Natural killer cell (primary cell): ENCODE data around the gene PXDN. TPM values are rescaled to one million over a fixed set of nuclear protein-coding genes. Genes with fewer than 3 reads are reported as not detected.
"Not testable (repeated sequence)": the region's sequence is repeated elsewhere in the genome, so short reads cannot be mapped to it uniquely, and the experiment has no call there.

Experiments
- ATAC-seq, 3 donors: fragments of 150-1000 bp in 2 of 3; fragments of 200-7000 bp in 1 of 3; cut with Tn5 transposase; 1 replicate in 1 of 3; 2 replicates in 2 of 3; pipeline ENCODE4 v1.10.0; 2021; ENCODE audit warnings: mild to moderate bottlenecking in 2 of 3, moderate library complexity in 2 of 3
- DNase-seq, 2 donors: peaks; one replicate each; pipeline versions ENCODE4 v3.0.0 to v3.0.0-alpha.2; 2013 to 2021; ENCODE audit warnings: mixed read lengths in 1 of 2
- H3K27ac ChIP-seq: one replicate; pipeline ENCODE4 v1.5.1; 2013; ENCODE audit warnings: mild to moderate bottlenecking, low read length
- H3K27me3 ChIP-seq: one replicate; pipeline ENCODE4 v1.6.1; 2013; ENCODE audit warnings: low read length; ENCODE audit not compliant: control insufficient read depth, insufficient read depth
- H3K36me3 ChIP-seq: one replicate; pipeline ENCODE4 v1.6.1; 2013; ENCODE audit warnings: low read length; ENCODE audit not compliant: control insufficient read depth, insufficient read depth
- H3K4me1 ChIP-seq: one replicate; pipeline ENCODE4 v1.6.1; 2013; ENCODE audit warnings: low read length; ENCODE audit not compliant: control insufficient read depth, insufficient read depth
- H3K4me3 ChIP-seq: one replicate; pipeline ENCODE4 v1.5.1; 2013; ENCODE audit warnings: low read length
- H3K9me3 ChIP-seq: one replicate; pipeline ENCODE4 v1.6.1; 2013; ENCODE audit warnings: low read length; ENCODE audit not compliant: control insufficient read depth, insufficient read depth
- H3K27ac Mint-ChIP-seq, 2 donors: one replicate each; pipeline ENCODE4 v1.8.0; 2022; ENCODE audit warnings: mild to moderate bottlenecking in 2 of 2, mixed read lengths in 2 of 2, moderate library complexity in 1 of 2
- H3K27me3 Mint-ChIP-seq, 2 donors: one replicate each; pipeline ENCODE4 v1.8.0; 2022; ENCODE audit warnings: low read depth in 2 of 2, mixed read lengths in 2 of 2
- H3K36me3 Mint-ChIP-seq: one replicate; pipeline ENCODE4 v1.8.0; 2022; ENCODE audit warnings: mixed read lengths
- H3K4me1 Mint-ChIP-seq, 2 donors: one replicate each; pipeline ENCODE4 v1.8.0; 2022; ENCODE audit warnings: mixed read lengths in 2 of 2
- H3K4me3 Mint-ChIP-seq: one replicate; pipeline ENCODE4 v1.8.0; 2022; ENCODE audit warnings: mild to moderate bottlenecking, moderate library complexity, mixed read lengths
- H3K9me3 Mint-ChIP-seq, 2 donors: one replicate each; pipeline ENCODE4 v1.8.0; 2022; ENCODE audit warnings: mixed read lengths in 2 of 2
- WGBS: methylation state at CpG from one replicate; pipeline ENCODE4 v1.1.7; 2013; ENCODE audit warnings: missing lambda C conversion rate; ENCODE audit not compliant: insufficient coverage; 5-methylcytosine and 5-hydroxymethylcytosine counted together
- intact Hi-C: fragments of 100-400 bp; cut with micrococcal nuclease; formaldehyde crosslinking; loops from one replicate; pipeline ENCODE4 v1.14.2; 2022
- total RNA-seq, 4 donors: library from RNA; stranded (reverse); fragments of 120-200 nt in 1 of 4; gene quantifications; one replicate each; pipeline versions ENCODE4 v1.2.3 to v1.2.4, GENCODE V29; 2013 to 2022
- TF ChIP-seq, protein P1 (sequence below): fragments of 200-600 bp; IDR thresholded peaks from one replicate; pipeline ENCODE4 v1.8.0; 2022; ENCODE audit warnings: antibody characterized with exemption

PXDN gene
- total RNA-seq, 3 donors from 2014 or later (not counting 1 experiment from before 2014, with no cell fraction given): 2.1 to 3.7 (median 2.5) TPM

GRCh38 chr2:1738163-1738562 lies 6.2 kb downstream of the PXDN start:
- H3K27ac Mint-ChIP-seq: no peak overlapping the region
- H3K4me1 ChIP-seq: peaks cover 7% of the 10 kb centered on the region

DNA sequence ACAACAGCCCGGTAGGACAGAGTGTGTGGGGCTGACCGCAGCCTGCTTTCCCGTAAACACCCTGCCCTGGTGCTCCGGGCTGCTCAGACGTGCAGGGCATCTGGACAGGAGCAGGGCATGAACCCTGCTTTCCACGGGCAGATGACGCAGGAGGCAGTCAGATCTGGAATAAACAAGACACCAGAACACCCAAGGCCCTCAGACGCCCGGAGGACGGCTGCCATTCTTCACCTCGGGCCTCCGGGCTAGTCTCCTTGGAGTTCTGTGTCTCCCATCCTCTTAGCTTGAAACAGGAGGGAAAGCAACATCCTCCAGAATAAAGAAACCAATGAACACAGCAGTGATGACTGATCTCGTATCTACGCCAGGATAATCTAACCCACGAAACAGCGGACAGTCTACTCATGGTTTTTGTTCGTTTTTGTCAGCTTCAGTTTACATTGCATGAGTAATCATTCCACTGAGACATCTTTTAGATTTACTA lies 7.3 kb downstream of the PXDN start:
- Histone ChIP-seq H3K27ac (no peak overlapping the region), H3K36me3 (no peaks in the 10 kb centered on the region), H3K4me1 (no peaks in the 10 kb centered on the region), H3K9me3 (no peaks in the 10 kb centered on the region), H3K27me3 (no peaks in the 10 kb centered on the region), H3K4me3 (no peak overlapping the region)
- peaks cover 2 to 7% of the 10 kb centered on the region in 2 donors for H3K27me3 Mint-ChIP-seq
- no peak overlapping the region for H3K27ac Mint-ChIP-seq
- TF ChIP-seq, protein P1, sequence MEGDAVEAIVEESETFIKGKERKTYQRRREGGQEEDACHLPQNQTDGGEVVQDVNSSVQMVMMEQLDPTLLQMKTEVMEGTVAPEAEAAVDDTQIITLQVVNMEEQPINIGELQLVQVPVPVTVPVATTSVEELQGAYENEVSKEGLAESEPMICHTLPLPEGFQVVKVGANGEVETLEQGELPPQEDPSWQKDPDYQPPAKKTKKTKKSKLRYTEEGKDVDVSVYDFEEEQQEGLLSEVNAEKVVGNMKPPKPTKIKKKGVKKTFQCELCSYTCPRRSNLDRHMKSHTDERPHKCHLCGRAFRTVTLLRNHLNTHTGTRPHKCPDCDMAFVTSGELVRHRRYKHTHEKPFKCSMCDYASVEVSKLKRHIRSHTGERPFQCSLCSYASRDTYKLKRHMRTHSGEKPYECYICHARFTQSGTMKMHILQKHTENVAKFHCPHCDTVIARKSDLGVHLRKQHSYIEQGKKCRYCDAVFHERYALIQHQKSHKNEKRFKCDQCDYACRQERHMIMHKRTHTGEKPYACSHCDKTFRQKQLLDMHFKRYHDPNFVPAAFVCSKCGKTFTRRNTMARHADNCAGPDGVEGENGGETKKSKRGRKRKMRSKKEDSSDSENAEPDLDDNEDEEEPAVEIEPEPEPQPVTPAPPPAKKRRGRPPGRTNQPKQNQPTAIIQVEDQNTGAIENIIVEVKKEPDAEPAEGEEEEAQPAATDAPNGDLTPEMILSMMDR: no peak
- 79% methylated on average over 17 of the region's 17 CpGs for WGBS
- ATAC-seq (no peak), DNase-seq (no peak)
- H3K4me3 Mint-ChIP-seq: no peak overlapping the region
- H3K4me1 Mint-ChIP-seq: no peaks in the 10 kb centered on the region
- H3K9me3 Mint-ChIP-seq: no peaks in the 10 kb centered on the region
- H3K36me3 Mint-ChIP-seq: no peaks in the 10 kb centered on the region
- intact Hi-C loops: no loop called here

More at GRCh38 chr2:1738163-1738562, 6.2 kb downstream of the PXDN start:
- WGBS: 79% methylated on average over 7 of the region's 7 CpGs
- ATAC-seq: no peak
- H3K9me3 ChIP-seq: no peaks in the 10 kb centered on the region
- intact Hi-C loops: no loop called here
- DNase-seq: no peak
- no peak overlapping the region for H3K4me3 ChIP-seq
- peaks cover 4% of the 10 kb centered on the region for H3K27me3 ChIP-seq
- no peaks in the 10 kb centered on the region for H3K9me3 Mint-ChIP-seq
- TF ChIP-seq, protein P1: no peak
- H3K4me1 Mint-ChIP-seq: peaks cover 0 to 4% of the 10 kb centered on the region in 2 donors
- H3K36me3 Mint-ChIP-seq: no peaks in the 10 kb centered on the region
- H3K27ac ChIP-seq: no peak overlapping the region
- H3K36me3 ChIP-seq: no peaks in the 10 kb centered on the region
- H3K27me3 Mint-ChIP-seq: peaks cover 7 to 10% of the 10 kb centered on the region in 2 donors
- no peak overlapping the region for H3K4me3 Mint-ChIP-seq

DNA sequence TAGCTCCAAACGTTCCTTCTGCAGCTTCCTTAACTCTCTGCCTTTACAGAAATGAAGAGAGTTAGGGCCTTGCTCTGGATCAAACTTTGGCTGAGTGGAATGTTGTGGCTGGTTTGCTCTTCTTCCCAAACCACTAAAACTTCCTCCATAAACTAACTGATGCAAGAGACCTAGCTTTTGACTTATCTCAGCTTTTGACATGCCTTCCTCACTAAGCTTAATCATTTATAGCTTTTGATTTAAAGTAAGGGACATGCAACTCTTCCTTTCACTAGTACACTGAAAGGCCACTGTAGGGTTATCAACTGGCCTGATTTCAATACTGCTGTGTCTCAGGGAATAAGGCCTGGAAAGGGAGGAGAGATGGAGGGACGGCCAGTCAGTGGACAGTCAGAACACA lies 8.3 kb downstream of the PXDN start:
- H3K4me3 Mint-ChIP-seq: no peak overlapping the region
- intact Hi-C loops: no loop called here
- DNase-seq (no peak), ATAC-seq (no peak)
- H3K27me3 Mint-ChIP-seq: peaks cover 0 to 7% of the 10 kb centered on the region in 2 donors
- no peaks in the 10 kb centered on the region for H3K4me1 ChIP-seq
- no peaks in the 10 kb centered on the region for H3K4me1 Mint-ChIP-seq
- no peak overlapping the region for H3K4me3 ChIP-seq
- no peak overlapping the region for H3K27ac ChIP-seq
- TF ChIP-seq, protein P1: no peak
- no peaks in the 10 kb centered on the region for H3K27me3 ChIP-seq
- H3K9me3 ChIP-seq: no peaks in the 10 kb centered on the region
- no peaks in the 10 kb centered on the region for H3K9me3 Mint-ChIP-seq
- no peaks in the 10 kb centered on the region for H3K36me3 Mint-ChIP-seq
- no peak overlapping the region for H3K27ac Mint-ChIP-seq
- H3K36me3 ChIP-seq: no peaks in the 10 kb centered on the region
- WGBS: 43% methylated on average over 1 of the region's 2 CpGs

- H3K9me3 Mint-ChIP-seq, H3K27me3 Mint-ChIP-seq, H3K4me3 Mint-ChIP-seq, H3K36me3 Mint-ChIP-seq, H3K4me3 ChIP-seq, H3K27ac ChIP-seq, H3K27me3 ChIP-seq, intact Hi-C loops, H3K36me3 ChIP-seq, H3K27ac Mint-ChIP-seq, ATAC-seq, H3K9me3 ChIP-seq, H3K4me1 ChIP-seq, H3K4me1 Mint-ChIP-seq, DNase-seq: not testable (repeated sequence)
- 93% methylated on average over 19 of the region's 19 CpGs for WGBS
Measured at GRCh38 chr2:1733298-1733697, 11.0 kb downstream of the PXDN start.
